Measurements from ENCODE around the gene TKTL2. TPM values are rescaled to one million over a fixed set of nuclear protein-coding genes. Genes with fewer than 3 reads are reported as not detected.
A peak's percentile ranks its signal among the peaks of the same experiment; 100 is the strongest.
"Not testable (repeated sequence)": the region's sequence is repeated elsewhere in the genome, so short reads cannot be mapped to it uniquely, and the experiment has no call there.

Gene TKTL2
- total RNA-seq, 1 donor from 2014 or later = not detected

- intact Hi-C loops (cut with micrococcal nuclease) = no loop called here
- no peak for TF ChIP-seq CTCF (IDR thresholded peaks at IDR 0.05; ENCODE audit: borderline replicate concordance)
- no peak overlapping the region for H3K4me3 ChIP-seq
- no peaks in the 10 kb centered on the region for H3K9me3 ChIP-seq (replicated peaks)
- no peaks in the 10 kb centered on the region for H3K27me3 ChIP-seq (ENCODE audit: low read depth)
- no peak for DNase-seq
- H3K36me3 ChIP-seq = no peaks in the 10 kb centered on the region
- no peak overlapping the region for H3K27ac ChIP-seq (replicated peaks)
- H3K4me1 ChIP-seq = no peaks in the 10 kb centered on the region
Observed at GRCh38 chr4:163447481-163447880, 26.1 kb downstream of the TKTL2 start.

GRCh38 chr4:163447023-163447422, 26.5 kb downstream of the TKTL2 start:
- H3K27me3 ChIP-seq (ENCODE audit: low read depth); H3K9me3 ChIP-seq (replicated peaks); H3K4me1 ChIP-seq; intact Hi-C loops (cut with micrococcal nuclease); H3K4me3 ChIP-seq; H3K36me3 ChIP-seq; DNase-seq: not testable (repeated sequence)
- H3K27ac ChIP-seq (replicated peaks) = peak overlapping the region; percentile 34

- intact Hi-C loops (cut with micrococcal nuclease) = no loop called here
- Histone ChIP-seq H3K4me3 (no peak overlapping the region), H3K27me3 (ENCODE audit: low read depth) (no peaks in the 10 kb centered on the region), H3K27ac (replicated peaks) (no peak overlapping the region), H3K9me3 (replicated peaks) (no peaks in the 10 kb centered on the region), H3K4me1 (no peaks in the 10 kb centered on the region), H3K36me3 (no peaks in the 10 kb centered on the region)
- no peak for TF ChIP-seq CTCF (IDR thresholded peaks at IDR 0.05; ENCODE audit: borderline replicate concordance)
- no peak for DNase-seq
Observed at GRCh38 chr4:163440040-163440439, 33.5 kb downstream of the TKTL2 start.

Other genes with a start within 250 kb of the TKTL2 start
- 1.6 TPM for gene NPY1R, start 141.2 kb downstream of the TKTL2 start, total RNA-seq
- gene NPY5R, start 129.9 kb downstream of the TKTL2 start, total RNA-seq = 0.25 TPM
- gene TMA16, start 20.9 kb upstream of the TKTL2 start, total RNA-seq = 7.1 TPM